Peyer's patch (tissue), 4 donors: ENCODE data around the gene ALPI. TPM values are rescaled to one million over a fixed set of nuclear protein-coding genes. Genes with fewer than 3 reads are reported as not detected.

ENCODE experiments used
- DNase-seq, 3 donors: peaks; one replicate each; pipeline ENCODE4 v3.0.0-alpha.2; 2017 to 2019
- H3K27ac ChIP-seq, 4 donors: fragments of 200-600 bp; sonication (generic); one replicate each; pipeline ENCODE4 v1.5.1; 2016 to 2019
- H3K27me3 ChIP-seq, 2 donors: fragments of 200-600 bp; sonication (generic); one replicate each; pipeline ENCODE4 v1.5.1; 2019
- H3K36me3 ChIP-seq, 3 donors: fragments of 200-600 bp; sonication (generic); one replicate each; pipeline ENCODE4 v1.5.1; 2016 to 2019
- H3K4me1 ChIP-seq, 4 donors: fragments of 200-600 bp; sonication (generic); one replicate each; pipeline ENCODE4 v1.5.1; 2016 to 2019
- H3K4me3 ChIP-seq, 4 donors: fragments of 200-600 bp; sonication (generic); 1 replicate in 3 of 4; 2 replicates in 1 of 4; pipeline ENCODE4 v1.5.1; 2016 to 2019; ENCODE audit warnings: mild to moderate bottlenecking in 1 of 4
- H3K9me3 ChIP-seq, 4 donors: fragments of 200-600 bp; sonication (generic); one replicate each; pipeline ENCODE4 v1.5.1; 2016 to 2019; ENCODE audit warnings: mild to moderate bottlenecking in 1 of 4
- POLR2A ChIP-seq, 2 donors: fragments of 450-650 bp; IDR thresholded peaks; one replicate each; pipeline ENCODE4 v1.5.1; 2017; ENCODE audit warnings: antibody characterized with exemption in 2 of 2, mild to moderate bottlenecking in 2 of 2, moderate library complexity in 2 of 2
- total RNA-seq, 4 donors: library from RNA; depleted of rRNA; stranded (reverse); fragments of >200 nt; gene quantifications; one replicate each; pipeline ENCODE4 v1.1.0, GENCODE V29; 2016
- TF ChIP-seq, protein P1 (sequence below), 6 experiments: fragments of 450-650 bp in 4 of 6; fragments of 200-600 bp in 2 of 6; sonication (generic) in 1 of 6; IDR thresholded peaks; one replicate each; pipeline ENCODE4 v1.5.1; 2017 to 2019; ENCODE audit warnings: antibody characterized with exemption in 6 of 6, mild to moderate bottlenecking in 3 of 6, moderate library complexity in 1 of 6

The ALPI gene
- total RNA-seq, 4 donors from 2014 or later: 22.3 to 473 (median 350) TPM

DNA sequence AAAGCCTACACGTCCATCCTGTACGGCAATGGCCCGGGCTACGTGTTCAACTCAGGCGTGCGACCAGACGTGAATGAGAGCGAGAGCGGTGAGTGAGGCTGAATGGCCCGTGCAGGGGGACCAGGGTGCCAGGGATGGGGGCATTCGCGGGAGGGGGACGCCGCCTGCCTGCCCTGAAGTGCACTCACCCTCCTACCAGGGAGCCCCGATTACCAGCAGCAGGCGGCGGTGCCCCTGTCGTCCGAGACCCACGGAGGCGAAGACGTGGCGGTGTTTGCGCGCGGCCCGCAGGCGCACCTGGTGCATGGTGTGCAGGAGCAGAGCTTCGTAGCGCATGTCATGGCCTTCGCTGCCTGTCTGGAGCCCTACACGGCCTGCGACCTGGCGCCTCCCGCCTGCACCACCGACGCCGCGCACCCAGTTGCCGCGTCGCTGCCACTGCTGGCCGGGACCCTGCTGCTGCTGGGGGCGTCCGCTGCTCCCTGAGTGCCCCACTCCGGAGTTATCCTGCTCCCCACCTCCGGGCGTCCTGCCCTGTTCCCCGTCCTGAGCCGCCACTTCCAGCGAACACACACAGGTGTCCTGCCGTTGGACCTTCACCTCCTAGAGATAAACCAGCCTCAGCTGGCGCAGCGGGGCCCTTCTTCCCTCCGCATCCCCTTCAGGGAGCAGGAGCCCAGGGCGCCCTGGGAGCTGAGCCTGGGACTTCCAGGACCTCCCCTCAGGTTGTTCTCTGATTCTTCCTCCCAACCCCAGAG is 2.9 kb downstream of the ALPI start:
- Histone ChIP-seq H3K27me3 (no peaks in the 10 kb centered on the region), H3K9me3 (no peaks in the 10 kb centered on the region), H3K4me3 (peak overlapping the region in 1 of 4 donors; percentile 54), H3K4me1 (no peaks in the 10 kb centered on the region), H3K27ac (no peak overlapping the region), H3K36me3 (no peaks in the 10 kb centered on the region)
- peak in 2 of 3 donors; percentile 38 to 54 for DNase-seq
- no peak for TF ChIP-seq POLR2A (IDR thresholded peaks at IDR 0.05)
- TF ChIP-seq, protein P1, sequence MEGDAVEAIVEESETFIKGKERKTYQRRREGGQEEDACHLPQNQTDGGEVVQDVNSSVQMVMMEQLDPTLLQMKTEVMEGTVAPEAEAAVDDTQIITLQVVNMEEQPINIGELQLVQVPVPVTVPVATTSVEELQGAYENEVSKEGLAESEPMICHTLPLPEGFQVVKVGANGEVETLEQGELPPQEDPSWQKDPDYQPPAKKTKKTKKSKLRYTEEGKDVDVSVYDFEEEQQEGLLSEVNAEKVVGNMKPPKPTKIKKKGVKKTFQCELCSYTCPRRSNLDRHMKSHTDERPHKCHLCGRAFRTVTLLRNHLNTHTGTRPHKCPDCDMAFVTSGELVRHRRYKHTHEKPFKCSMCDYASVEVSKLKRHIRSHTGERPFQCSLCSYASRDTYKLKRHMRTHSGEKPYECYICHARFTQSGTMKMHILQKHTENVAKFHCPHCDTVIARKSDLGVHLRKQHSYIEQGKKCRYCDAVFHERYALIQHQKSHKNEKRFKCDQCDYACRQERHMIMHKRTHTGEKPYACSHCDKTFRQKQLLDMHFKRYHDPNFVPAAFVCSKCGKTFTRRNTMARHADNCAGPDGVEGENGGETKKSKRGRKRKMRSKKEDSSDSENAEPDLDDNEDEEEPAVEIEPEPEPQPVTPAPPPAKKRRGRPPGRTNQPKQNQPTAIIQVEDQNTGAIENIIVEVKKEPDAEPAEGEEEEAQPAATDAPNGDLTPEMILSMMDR (IDR thresholded peaks at IDR 0.05): no peak

DNA sequence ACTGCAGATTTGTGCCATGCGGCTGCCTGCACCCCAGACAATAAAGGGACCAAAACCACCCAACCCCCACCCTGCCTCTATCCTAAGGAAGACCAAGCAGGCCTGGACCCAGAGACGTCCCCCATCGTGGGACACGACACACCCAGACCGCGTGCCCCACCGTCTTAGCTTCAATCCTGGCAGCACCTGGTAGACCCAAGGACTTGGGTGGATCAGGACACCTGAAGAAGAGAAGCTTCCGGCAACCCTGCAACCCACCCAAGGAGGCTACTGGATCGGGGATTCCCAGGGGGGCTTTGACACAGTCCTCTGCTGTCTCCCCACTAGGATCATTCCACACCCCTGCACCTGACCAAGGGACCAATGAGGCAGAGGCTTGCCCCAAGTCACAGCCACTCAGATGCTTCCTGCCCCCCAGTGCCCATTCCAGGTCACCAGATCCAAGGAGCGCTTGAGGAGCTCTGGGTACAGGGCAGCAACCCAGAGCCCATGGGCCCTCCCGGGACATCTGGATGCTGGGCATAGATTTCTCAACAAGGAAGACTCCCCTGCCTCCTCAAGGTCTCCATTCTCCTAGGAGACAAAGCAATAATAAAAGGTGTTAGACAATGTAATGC is 3.6 kb downstream of the ALPI start:
- H3K36me3 ChIP-seq: no peaks in the 10 kb centered on the region
- H3K4me3 ChIP-seq: no peak overlapping the region

GRCh38 chr2:232460171-232460570 is 4.2 kb downstream of the ALPI start:
- no peak overlapping the region for H3K27ac ChIP-seq
- no peaks in the 10 kb centered on the region for H3K27me3 ChIP-seq
- H3K4me1 ChIP-seq: no peaks in the 10 kb centered on the region
- no peak overlapping the region for H3K4me3 ChIP-seq
- DNase-seq: peak in 1 of 3 donors; percentile 24
- no peaks in the 10 kb centered on the region for H3K36me3 ChIP-seq
- TF ChIP-seq POLR2A (IDR thresholded peaks at IDR 0.05): no peak
- H3K9me3 ChIP-seq: no peaks in the 10 kb centered on the region

More for the DNA sequence above, 3.6 kb downstream of the ALPI start:
- TF ChIP-seq, protein P1 (IDR thresholded peaks at IDR 0.05): no peak
- no peak for TF ChIP-seq POLR2A (IDR thresholded peaks at IDR 0.05)
- no peaks in the 10 kb centered on the region for H3K4me1 ChIP-seq
- H3K27ac ChIP-seq: no peak overlapping the region
- no peak for DNase-seq
- no peaks in the 10 kb centered on the region for H3K9me3 ChIP-seq
- H3K27me3 ChIP-seq: no peaks in the 10 kb centered on the region

DNA sequence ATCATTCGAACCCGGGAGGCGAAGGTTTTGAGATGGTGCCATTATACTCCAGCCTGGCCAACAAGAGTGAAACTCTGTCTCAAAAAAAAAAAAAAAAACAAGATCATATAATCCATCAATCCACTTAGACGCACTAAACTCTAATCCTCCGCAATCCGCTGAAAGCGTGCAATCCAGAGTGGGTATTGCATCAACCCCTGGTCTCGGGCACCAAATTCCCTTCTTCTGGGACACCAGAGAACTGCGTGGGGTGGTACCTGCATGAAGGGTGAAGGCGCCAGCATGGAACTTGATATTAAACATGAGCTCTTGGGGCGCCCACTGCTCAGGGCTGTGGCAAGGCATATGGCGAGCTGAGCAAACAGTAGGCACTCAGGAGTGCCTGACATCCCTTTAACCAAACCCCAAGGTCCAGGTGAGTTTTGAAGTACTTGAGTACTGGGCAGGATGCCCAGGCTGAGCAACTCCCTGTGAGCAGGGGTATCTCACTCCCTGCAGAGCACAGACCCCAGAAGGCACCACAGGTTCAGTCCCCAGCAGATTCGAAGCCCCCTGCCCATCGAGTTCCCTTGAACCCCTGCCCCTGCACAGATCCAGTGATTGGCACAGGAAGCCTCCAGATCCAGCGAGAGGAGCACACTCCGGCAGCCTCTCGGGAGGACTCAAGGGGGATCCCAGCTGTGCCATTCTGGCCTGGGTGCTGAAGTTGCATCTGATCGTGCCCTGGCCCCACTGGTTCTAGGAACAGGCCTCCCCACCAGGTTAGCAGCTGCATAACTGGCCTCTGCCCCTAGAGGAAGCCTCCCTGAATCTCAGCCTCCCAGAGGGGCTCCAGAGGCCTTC is 8.0 kb downstream of the ALPI start:
- no peaks in the 10 kb centered on the region for H3K4me1 ChIP-seq
- H3K9me3 ChIP-seq: no peaks in the 10 kb centered on the region
- H3K4me3 ChIP-seq: no peak overlapping the region
- no peaks in the 10 kb centered on the region for H3K36me3 ChIP-seq
- H3K27ac ChIP-seq: no peak overlapping the region
- no peak for TF ChIP-seq POLR2A (IDR thresholded peaks at IDR 0.05)
- TF ChIP-seq, protein P1 (IDR thresholded peaks at IDR 0.05): no peak
- DNase-seq: peak in 1 of 3 donors; percentile 37
- no peaks in the 10 kb centered on the region for H3K27me3 ChIP-seq

- Histone ChIP-seq H3K27me3 (no peaks in the 10 kb centered on the region), H3K4me1 (no peaks in the 10 kb centered on the region), H3K9me3 (no peaks in the 10 kb centered on the region), H3K27ac (no peak overlapping the region), H3K36me3 (no peaks in the 10 kb centered on the region), H3K4me3 (no peak overlapping the region)
- DNase-seq: peak in 1 of 3 donors; percentile 31
- TF ChIP-seq, protein P1 (IDR thresholded peaks at IDR 0.05): no peak
- TF ChIP-seq POLR2A (IDR thresholded peaks at IDR 0.05): no peak
These were observed 8.6 kb downstream of the ALPI start for GRCh38 chr2:232464544-232464885.
